ENCODE measurements around the gene ABAT. TPM values are rescaled to one million over a fixed set of nuclear protein-coding genes. Genes with fewer than 3 reads are reported as not detected.

Gene ABAT
- total and polyA plus RNA-seq, 2 donors from 2014 or later, result 9.6 to 34.0 TPM

GRCh38 chr16:8667492-8667891 lies 6.9 kb upstream of the ABAT start:
- no peak overlapping the region for H3K4me3 ChIP-seq (ENCODE audit: low read length in 3 of 3)
- DNase-seq (no peak), FAIRE-seq (no peak)
- H3K4me1 ChIP-seq (ENCODE audit: control insufficient read depth in 2 of 3, insufficient read depth in 2 of 3, low read depth in 1 of 3, low read length in 3 of 3), result no peaks in the 10 kb centered on the region
- no peak overlapping the region for H3K9ac ChIP-seq (ENCODE audit: low read length in 3 of 3)
- H3K27ac ChIP-seq (ENCODE audit: low read depth in 2 of 2, low read length in 2 of 2), result no peak overlapping the region
- intact Hi-C loops (cut with DNase I), result loop anchor here (10.0 kb wide), 1 partner anchor 117 kb away; no protein-coding TSS in a partner anchor
- no peaks in the 10 kb centered on the region for H3K9me3 ChIP-seq (ENCODE audit: control insufficient read depth in 2 of 3, insufficient read depth in 1 of 3, low read length in 3 of 3)
- no peaks in the 10 kb centered on the region for H3K27me3 ChIP-seq (ENCODE audit: control insufficient read depth, insufficient read depth, low read length)
- no peak for TF ChIP-seq CTCF (IDR thresholded peaks at IDR 0.05; ENCODE audit: borderline replicate concordance, extremely low read depth, insufficient read depth)
- peaks cover 0 to 3% (median 0%) of the 10 kb centered on the region in 3 donors for H3K36me3 ChIP-seq (ENCODE audit: control insufficient read depth in 2 of 3, insufficient read depth in 3 of 3, low read length in 3 of 3)

- no peak overlapping the region for H3K4me3 ChIP-seq (ENCODE audit: low read length in 3 of 3)
- no peak for DNase-seq
- H3K9me3 ChIP-seq (ENCODE audit: control insufficient read depth in 2 of 3, insufficient read depth in 1 of 3, low read length in 3 of 3), result no peaks in the 10 kb centered on the region
- no peak overlapping the region for H3K9ac ChIP-seq (ENCODE audit: low read length in 3 of 3)
- no peak for TF ChIP-seq CTCF (IDR thresholded peaks at IDR 0.05; ENCODE audit: borderline replicate concordance, extremely low read depth, insufficient read depth)
- no peak for FAIRE-seq
- intact Hi-C loops (cut with DNase I), result loop anchor here (10.0 kb wide), 1 partner anchor 117 kb away; no protein-coding TSS in a partner anchor
- H3K27ac ChIP-seq (ENCODE audit: low read depth in 2 of 2, low read length in 2 of 2), result no peak overlapping the region
- no peaks in the 10 kb centered on the region for H3K4me1 ChIP-seq (ENCODE audit: control insufficient read depth in 2 of 3, insufficient read depth in 2 of 3, low read depth in 1 of 3, low read length in 3 of 3)
- no peaks in the 10 kb centered on the region for H3K27me3 ChIP-seq (ENCODE audit: control insufficient read depth, insufficient read depth, low read length)
- H3K36me3 ChIP-seq (ENCODE audit: control insufficient read depth in 2 of 3, insufficient read depth in 3 of 3, low read length in 3 of 3), result peaks cover 0 to 3% (median 0%) of the 10 kb centered on the region in 3 donors
Measured at GRCh38 chr16:8668113-8668512, 6.3 kb upstream of the ABAT start.

GRCh38 chr16:8669481-8669880 lies 4.9 kb upstream of the ABAT start:
- H3K4me3 ChIP-seq (ENCODE audit: low read length in 3 of 3), result no peak overlapping the region
- H3K9ac ChIP-seq (ENCODE audit: low read length in 3 of 3), result no peak overlapping the region
- FAIRE-seq, result no peak
- H3K9me3 ChIP-seq (ENCODE audit: control insufficient read depth in 2 of 3, insufficient read depth in 1 of 3, low read length in 3 of 3), result no peaks in the 10 kb centered on the region
- no peak overlapping the region for H3K27ac ChIP-seq (ENCODE audit: low read depth in 2 of 2, low read length in 2 of 2)
- peaks cover 0 to 3% (median 0%) of the 10 kb centered on the region in 3 donors for H3K36me3 ChIP-seq (ENCODE audit: control insufficient read depth in 2 of 3, insufficient read depth in 3 of 3, low read length in 3 of 3)
- DNase-seq, result peak in 3 of 5 donors; percentile 18 to 65 (median 20)
- TF ChIP-seq CTCF (IDR thresholded peaks at IDR 0.05; ENCODE audit: borderline replicate concordance, extremely low read depth, insufficient read depth), result no peak
- intact Hi-C loops (cut with DNase I), result loop anchor here (10.0 kb wide), 1 partner anchor 115 kb away; no protein-coding TSS in a partner anchor
- peaks cover 0 to 5% (median 2%) of the 10 kb centered on the region in 3 donors for H3K4me1 ChIP-seq (ENCODE audit: control insufficient read depth in 2 of 3, insufficient read depth in 2 of 3, low read depth in 1 of 3, low read length in 3 of 3)
- H3K27me3 ChIP-seq (ENCODE audit: control insufficient read depth, insufficient read depth, low read length), result no peaks in the 10 kb centered on the region
